ENCODE data around the gene TSC22D4.

Gene TSC22D4

DNA sequence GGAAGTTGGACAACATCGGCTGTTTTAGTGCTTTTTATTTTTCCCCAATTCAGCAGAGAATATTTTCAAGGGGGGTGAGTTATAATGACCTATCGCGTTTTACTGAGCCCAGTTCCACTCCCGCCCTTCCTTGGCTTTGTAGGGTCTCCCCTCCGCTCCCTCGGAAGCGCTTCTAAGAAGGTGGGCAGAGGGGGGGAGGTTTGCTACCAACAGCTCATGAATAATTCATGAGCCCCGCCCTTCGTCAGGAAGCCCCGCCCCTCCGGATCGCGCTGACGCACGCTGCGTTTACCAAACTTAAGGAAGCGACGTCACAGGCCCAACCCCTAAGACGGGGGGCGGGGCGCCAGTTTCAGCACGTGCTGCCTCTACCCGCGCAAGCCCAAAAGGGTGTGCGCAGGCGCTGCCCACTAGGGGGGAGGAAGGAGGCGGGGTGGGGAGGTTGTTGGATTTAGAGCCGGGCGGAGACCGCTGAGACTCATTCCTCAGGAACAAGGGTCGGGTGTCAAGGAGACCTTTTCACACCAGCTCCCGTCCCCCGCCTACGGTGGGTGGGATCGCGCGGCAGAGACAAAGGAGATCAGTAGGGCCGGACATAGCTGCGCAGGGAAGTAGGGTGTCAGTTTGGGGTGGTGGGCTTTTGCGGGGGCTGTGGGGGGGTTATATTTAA lies 49.9 kb downstream of the TSC22D4 start:
- peak; percentile 100 for DNase-seq (ENCODE audit: low read depth)
- TF ChIP-seq MAX (IDR thresholded peaks at IDR 0.05; ENCODE audit: low read depth, low read length) (peak; percentile 99), CTCF (IDR thresholded peaks at IDR 0.05; ENCODE audit: low read depth, low read length) (no peak), MYC (IDR thresholded peaks at IDR 0.05; ENCODE audit: low read depth, low read length) (peak; percentile 99), POLR2A (IDR thresholded peaks at IDR 0.05; ENCODE audit: extremely low read depth, insufficient read length) (peak; percentile 96)
- peak overlapping the region; percentile 94 for H3K4me3 ChIP-seq (ENCODE audit: low read depth, low read length)

DNA sequence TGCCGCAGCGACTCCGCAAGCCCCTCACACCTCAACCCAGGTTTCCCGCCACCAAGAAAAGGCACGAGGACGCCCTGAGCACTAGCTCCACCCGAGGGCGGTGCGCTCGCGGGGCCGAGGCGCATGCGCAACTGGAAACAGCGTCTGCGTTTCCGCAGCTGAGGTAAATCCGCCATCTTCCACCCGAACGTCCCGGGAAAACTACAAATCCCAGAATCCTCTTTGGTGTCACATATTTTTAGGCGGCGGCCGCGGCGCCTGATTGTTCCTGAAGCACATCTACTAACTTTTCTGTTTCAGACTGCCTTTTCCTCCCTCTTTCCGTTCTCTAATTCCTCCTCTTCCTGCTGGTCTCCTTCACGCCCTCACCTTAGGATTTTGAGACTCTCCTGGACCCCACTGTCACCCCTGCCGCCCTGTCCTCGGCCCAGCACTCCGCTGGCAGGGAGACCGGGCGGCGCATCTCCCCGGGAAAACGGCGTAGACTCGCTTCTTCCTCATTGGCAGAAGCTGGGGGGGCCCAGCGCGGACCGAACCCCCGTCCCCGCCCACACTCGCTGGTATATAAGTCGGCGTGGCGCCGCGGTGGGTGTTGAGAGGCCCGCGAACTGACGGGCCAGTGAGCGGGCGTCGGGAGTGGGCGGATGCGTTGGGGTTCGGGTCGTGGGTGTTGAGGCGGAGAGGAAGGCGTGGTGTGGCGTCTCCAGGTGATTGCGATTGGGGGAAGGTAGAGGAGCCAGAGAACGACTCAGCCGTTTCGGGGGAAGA lies 50.6 kb downstream of the TSC22D4 start, which contains the start of gene ZCWPW1:
ZCWPW1 (minus strand) TSS at position 505 of the 768 bp plus-strand sequence. CDS start 8,054 bp downstream, outside the sequence.
- TF ChIP-seq MAX (IDR thresholded peaks at IDR 0.05; ENCODE audit: low read depth, low read length) (peak; percentile 98), CTCF (IDR thresholded peaks at IDR 0.05; ENCODE audit: low read depth, low read length) (no peak), POLR2A (IDR thresholded peaks at IDR 0.05; ENCODE audit: extremely low read depth, insufficient read length) (peak; percentile 100), MYC (IDR thresholded peaks at IDR 0.05; ENCODE audit: low read depth, low read length) (peak; percentile 87)
- H3K4me3 ChIP-seq (ENCODE audit: low read depth, low read length): peak within 1 kb of the TSS; percentile 94
- peak; percentile 99 for DNase-seq (ENCODE audit: low read depth)

DNA sequence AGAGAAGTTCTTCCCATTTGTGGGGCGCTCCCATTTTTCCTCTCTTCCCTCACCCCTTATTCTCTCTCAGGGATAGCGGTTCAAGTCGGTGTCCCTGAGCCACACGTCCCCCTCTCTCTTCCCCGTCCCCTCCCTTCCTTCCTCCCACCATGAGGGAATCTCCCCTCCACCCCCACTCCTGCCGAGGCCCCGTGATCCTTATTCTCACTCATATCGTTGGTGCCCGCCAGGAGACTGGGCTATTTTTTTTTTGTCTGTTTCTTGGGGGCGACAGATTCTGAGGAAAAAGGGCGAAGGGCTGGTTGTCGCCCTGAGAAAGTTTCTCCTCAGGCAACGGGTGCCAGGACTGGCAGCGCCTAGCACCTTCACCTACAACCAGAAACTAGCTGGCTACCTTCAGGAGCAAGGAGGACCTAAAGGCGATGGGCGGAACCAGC lies 51.2 kb downstream of the TSC22D4 start:
- DNase-seq (ENCODE audit: low read depth): no peak
- TF ChIP-seq MYC (IDR thresholded peaks at IDR 0.05; ENCODE audit: low read depth, low read length) (no peak), MAX (IDR thresholded peaks at IDR 0.05; ENCODE audit: low read depth, low read length) (no peak), POLR2A (IDR thresholded peaks at IDR 0.05; ENCODE audit: extremely low read depth, insufficient read length) (no peak), CTCF (IDR thresholded peaks at IDR 0.05; ENCODE audit: low read depth, low read length) (no peak)
- no peak overlapping the region for H3K4me3 ChIP-seq (ENCODE audit: low read depth, low read length)

- TF ChIP-seq POLR2A (IDR thresholded peaks at IDR 0.05; ENCODE audit: extremely low read depth, insufficient read length) (no peak), CTCF (IDR thresholded peaks at IDR 0.05; ENCODE audit: low read depth, low read length) (no peak), MYC (IDR thresholded peaks at IDR 0.05; ENCODE audit: low read depth, low read length) (no peak), MAX (IDR thresholded peaks at IDR 0.05; ENCODE audit: low read depth, low read length) (no peak)
- H3K4me3 ChIP-seq (ENCODE audit: low read depth, low read length): no peak overlapping the region
- DNase-seq (ENCODE audit: low read depth): no peak
These were observed 52.5 kb downstream of the TSC22D4 start for GRCh38 chr7:100426516-100426915.

- TF ChIP-seq CTCF (IDR thresholded peaks at IDR 0.05; ENCODE audit: low read depth, low read length): no peak
- no peak for TF ChIP-seq POLR2A (IDR thresholded peaks at IDR 0.05; ENCODE audit: extremely low read depth, insufficient read length)
- TF ChIP-seq MYC (IDR thresholded peaks at IDR 0.05; ENCODE audit: low read depth, low read length): no peak
- no peak for TF ChIP-seq MAX (IDR thresholded peaks at IDR 0.05; ENCODE audit: low read depth, low read length)
- no peak overlapping the region for H3K4me3 ChIP-seq (ENCODE audit: low read depth, low read length)
- DNase-seq (ENCODE audit: low read depth): no peak
These were observed 53.7 kb downstream of the TSC22D4 start for GRCh38 chr7:100425347-100425746.
